HS-27A (cell line): ENCODE results near the gene CLIP2.
"Not testable (repeated sequence)": the region's sequence is repeated elsewhere in the genome, so short reads cannot be mapped to it uniquely, and the experiment has no call there.

Experiments used
- DNase-seq: peaks from one replicate; pipeline ENCODE4 v3.0.0-alpha.2; 2012; ENCODE audit warnings: low read depth, missing footprints

The CLIP2 gene

DNA sequence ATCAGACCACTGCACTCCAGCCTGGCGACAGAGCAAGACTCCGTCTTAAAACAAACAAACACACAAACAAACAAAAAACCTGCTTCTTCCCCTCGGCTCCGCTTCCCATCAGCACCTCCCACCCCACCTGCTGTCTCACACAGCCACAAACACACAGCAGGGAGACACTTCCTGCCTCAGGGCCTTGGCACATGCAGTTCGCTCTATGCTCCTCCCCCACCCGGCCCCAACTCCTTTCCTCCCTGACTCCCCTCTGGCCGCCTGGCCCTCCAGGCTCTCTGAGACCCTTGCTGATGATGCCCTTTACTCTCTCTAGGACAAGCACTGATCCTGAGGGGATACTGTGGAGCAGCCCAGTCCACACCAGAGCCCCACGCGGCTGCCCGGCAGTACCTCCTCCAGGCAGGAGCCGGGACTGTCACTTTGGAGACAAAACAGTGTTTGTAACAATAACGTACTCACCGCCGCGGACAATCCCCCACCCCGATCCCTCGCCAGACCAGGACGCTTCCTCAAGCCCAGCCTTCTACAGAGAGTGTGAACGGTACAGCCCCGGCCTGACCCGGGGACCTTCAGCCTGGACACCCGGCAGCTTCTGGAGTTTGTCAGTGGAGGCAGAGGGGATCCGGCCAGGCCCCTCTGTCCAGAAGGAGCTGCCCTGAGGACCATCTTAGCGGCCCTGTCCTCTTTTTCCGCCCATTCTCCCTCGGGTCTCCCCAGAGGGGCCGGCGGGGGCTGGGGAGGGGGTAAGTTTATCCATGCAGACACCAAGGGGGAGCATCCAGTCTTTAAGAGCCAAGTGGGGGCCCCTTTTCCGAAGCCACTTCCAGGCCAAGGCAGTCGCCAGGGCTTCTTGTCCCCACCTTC is 114.5 kb downstream of the CLIP2 start:
- no peak for DNase-seq

DNA sequence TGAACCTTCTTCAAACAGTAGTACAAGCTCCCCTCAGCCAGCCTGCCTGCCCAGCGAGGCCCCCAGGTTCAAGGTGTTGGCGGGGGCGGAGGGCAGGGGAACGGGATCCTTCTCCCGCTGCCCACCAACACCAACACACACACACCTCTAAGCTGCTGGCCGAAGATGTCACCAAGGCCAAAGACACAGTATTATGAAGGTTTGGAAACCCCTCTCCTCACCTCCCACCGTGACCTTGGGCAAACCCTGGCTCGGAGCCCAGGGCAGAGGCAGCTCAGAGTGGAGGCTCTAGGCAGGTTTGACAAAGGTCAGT is 115.1 kb downstream of the CLIP2 start:
- no peak for DNase-seq

DNA sequence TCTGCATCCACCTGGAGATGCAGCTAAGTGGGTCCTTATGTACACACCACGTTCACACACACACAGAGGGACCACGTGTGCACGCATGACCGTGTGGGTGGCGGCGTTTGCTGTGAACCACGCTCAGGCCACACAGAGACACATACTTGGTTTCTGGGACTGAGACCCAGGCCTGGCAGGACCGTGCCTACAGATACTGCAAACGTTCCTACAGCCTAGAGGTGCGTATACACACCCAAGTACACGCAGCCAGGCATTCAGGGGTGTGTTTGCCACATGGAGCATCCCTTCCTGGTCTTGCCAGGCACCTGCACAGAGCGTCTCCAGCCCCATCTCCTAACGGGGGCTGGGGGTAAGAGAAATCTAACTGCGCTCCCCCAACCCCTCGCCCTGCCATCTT is 115.5 kb downstream of the CLIP2 start:
- DNase-seq, result no peak

DNA sequence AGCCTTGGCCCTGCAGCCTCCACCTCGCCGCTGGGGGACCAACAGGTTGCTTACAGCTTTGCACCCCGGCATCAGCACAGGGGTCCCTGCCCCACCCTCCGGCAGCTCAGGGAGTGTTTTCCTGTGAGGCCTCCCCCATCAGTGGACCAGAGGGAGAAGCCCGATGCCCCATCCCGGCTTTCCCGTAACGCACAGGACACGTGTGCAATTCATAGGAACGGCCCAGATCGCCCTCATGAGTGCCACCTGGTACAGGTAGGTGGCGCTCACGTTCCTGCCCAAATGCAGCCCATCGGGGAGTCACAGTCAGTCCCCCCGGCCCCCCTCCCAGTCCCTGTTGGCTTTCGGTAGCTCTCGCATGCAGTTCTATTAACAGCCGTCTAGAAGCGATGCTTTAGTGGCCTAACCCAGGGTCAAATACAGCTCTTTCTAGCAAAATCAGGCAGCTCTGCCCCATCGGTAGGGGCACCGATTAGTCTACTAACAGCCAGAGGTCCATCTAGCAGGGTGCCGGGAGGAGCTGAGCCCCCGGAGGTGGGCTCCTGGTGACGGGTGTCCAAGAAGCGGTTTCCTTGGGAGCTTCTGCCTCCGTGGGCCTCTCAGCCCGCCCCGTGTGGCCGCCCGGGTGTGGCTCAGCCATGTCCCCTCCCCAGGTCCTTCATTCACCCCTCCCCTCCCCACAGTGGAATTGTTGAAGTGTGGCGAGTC is 116.1 kb downstream of the CLIP2 start:
- no peak for DNase-seq

DNA sequence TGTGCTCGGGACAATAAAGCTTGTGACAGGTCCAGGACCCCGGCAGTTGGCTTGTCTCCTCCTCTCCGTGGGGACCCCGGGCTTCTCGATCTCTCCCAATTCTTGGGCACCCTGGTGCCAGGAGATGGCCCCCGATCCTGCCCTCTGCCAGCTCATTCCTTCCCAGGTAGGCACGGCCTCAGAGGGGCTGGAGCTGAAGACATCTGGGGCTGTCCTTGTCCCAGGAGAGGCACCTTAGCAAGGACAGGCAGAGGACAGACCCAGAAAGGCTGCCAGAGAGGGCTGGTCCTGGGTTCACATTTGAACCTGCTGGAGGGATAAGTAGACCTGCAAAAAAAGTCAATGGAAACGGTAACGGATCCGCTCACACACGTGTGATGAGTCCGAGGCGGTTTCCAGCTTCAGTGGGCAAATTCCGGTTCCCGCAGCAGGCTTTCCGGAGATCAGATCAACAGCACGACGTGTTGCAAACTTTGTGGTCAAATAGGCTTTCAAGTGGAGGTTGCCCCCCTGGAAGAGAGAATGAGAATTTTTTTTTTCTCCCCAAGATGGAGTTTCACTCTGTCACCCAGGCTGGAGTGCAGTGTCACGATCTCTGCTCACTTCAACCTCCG is 116.8 kb downstream of the CLIP2 start:
- no peak for DNase-seq

DNA sequence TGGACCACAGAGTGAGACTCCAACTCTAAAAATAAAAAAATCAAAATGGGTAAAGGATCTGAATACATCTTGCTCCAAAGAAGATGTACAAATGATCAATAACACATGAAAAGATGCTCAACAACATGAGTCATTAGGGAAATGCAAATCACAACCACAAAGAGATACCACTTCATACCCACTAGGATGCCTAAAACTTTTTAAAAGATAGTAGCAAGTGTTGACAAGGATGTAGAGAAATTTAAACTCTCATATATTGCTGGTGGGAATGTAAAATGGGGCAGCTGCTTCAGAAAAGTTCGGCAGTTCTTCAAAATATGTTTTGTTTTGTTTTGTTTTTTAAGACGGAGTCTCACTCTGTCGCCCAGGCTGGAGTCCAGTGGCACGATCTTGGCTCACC is 118.8 kb downstream of the CLIP2 start:
- no peak for DNase-seq

DNA sequence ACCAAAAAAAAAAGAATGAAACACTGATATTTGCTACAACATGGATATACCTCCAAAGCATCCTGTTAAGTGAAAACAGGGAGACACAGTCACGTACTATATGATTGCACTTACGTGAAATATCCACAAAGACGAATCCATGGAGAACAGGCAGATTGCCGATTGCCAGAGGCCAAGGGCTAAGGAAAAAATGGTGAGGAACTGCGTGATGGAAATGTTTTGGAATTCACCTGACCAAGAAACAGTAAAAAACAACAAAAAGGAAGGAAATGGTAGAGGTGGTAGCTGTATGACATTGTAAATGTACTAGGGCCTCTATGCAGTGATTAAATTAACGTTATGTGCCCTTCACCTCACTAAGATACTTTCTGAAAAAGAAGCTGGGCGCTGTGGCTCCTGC is 120.4 kb downstream of the CLIP2 start:
- DNase-seq, result no peak

DNA sequence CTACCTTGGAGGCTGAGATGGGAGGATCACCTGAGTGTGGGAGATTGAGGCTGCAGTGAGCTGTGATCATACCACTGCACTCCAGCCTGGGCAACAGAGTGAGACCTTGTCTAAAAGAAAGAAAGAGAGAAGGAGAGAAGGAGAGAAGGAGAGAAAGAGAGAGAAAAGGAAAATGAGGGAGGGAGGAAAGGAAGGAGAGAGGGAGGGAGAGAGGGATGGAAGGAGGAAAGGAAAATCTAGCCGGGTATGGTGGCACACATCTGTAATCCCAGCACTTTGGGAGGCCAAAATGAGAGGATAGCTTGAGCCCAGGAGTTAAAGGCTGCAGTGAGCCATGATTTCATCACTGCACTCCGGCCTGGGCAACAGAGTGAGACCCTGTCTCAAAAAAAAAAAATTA is 121.6 kb downstream of the CLIP2 start:
- no peak for DNase-seq

DNA sequence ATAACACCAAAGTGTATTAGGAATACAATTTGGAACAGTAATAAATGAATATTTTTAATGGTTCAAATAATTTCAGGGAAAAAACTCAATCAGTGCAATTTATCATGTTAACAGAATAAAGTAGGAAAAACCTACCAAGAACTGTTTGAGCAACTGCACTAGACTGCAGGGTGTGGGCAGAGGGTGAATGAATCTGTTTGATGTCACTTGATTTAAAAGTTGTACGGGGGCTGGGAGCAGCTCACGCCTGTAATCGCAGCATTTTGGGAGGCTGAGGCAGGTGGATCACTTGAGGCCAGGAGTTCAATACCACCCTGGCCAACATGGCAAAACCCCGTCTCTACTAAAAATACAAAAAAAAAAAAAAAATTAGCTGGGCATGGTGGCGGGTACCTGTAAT is 122.4 kb downstream of the CLIP2 start:
- DNase-seq, result not testable (repeated sequence)

DNA sequence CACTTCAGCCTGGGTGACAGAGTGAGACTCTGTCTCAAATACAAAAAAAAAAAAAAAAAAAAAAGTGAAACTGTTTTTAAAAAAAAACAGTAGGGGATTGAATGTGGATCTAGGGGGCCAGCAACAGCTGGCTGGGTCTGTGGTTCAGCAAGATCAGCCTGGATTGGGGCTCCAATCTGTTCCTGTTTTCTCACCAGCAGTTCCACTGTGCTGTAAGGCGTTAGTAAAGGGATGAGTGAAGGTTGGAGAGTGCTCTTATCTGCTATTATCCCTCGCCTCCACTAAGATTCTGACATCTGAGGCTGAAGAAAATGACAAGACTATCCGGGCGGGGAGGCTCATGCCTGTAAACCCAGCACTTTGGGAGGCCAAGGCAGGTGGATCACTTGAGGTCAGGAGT is 122.8 kb downstream of the CLIP2 start:
- DNase-seq, result no peak

DNA sequence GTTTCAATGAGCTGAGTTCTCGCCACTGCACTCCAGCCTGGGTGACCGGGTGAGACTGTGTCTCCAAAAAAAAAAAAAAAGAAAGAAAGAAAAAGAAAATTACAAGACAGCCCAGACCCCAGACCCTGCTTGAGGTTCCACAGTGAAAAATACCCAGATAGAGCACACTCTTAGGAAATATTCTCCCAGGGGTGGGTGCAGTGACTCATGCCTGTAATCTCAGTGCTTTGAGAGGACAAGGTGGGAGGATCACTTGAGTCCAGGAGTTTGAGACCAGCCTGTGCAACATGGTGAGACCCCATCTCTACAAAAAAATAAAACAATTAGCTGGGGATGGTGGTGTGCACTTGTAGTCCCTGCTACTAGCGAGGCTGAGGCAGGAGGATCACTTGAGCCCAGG is 123.4 kb downstream of the CLIP2 start:
- no peak for DNase-seq

DNA sequence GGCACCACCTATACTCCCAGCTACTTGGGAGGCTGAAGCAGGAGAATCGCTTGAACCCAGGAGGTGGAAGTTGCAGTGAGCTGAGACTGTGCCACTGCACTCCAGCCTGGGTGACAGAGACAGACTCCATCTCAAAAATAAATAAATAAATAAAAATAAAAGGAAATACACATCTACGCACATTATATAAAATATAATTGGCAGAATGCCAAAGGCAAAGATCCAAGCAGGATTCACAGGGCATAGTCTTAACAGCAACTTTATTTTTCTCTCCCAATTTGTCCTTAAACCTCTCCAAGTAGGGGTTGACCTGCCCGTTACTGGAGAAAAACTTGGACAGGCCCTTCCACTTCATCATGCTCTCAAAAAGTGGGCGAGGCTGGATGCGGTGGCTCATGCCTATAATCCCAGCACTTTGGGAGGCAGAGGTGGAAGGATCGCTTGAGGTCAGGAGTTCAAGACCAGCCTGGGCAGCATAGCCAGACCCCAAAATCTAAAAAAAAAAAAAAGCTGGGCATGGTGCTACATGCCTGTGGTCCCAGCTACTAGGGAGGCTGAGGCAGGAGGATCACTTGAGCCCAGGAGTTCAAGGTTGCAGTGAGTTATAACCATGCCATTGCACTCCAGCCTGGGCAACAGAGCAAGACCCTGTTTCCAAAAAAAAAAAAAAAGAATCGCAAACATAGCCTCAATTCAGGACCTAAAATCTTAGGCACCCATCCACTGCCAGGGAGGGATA is 125.6 kb downstream of the CLIP2 start:
- not testable (repeated sequence) for DNase-seq

DNA sequence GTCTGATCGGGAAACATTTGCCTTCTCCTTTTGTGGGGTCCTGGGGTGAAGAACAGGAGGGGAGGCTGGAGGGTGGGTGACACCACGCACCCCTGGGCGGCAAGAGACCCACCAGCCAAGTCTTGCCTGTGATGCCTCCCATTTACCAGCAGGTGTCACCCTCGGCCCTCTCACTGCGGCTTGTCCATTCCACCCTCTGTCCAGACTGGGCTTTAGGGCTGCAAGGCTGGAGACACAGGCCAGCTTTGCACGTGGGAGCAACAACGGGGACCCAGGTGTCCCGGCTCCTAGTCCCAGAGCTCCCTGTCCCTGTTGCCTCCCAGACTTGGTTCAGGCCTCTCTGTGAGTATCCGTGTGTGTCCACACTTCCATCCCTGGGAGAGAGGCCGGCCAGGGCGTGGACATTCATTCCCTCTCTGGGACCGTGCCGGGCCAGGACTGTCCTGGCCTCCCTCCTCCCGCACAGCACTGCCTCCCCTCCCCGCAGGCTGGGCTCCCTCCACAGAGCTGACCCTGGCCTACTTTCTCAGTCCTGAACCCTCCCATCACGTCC is 128.3 kb downstream of the CLIP2 start:
- peak; percentile 35 for DNase-seq

DNA sequence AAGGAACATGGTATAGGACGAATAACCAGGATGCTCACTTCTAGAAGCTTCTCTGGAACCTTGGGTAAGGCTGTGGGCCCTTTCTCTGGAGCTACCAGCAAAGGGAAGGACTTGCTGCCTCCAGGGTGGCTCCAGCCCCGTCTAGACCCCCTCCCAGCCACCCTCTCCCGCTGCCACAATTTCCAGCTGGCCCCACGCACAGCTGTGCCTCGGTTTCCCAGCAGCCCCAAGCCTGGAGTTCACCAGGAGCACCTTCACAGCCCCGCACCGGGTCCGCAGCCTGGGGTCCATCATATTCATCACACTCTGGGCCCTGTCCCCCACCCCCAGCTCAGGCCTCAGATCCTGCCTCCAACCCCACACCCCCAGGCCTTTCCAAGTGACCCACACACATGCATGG is 128.9 kb downstream of the CLIP2 start:
- DNase-seq, result no peak

DNA sequence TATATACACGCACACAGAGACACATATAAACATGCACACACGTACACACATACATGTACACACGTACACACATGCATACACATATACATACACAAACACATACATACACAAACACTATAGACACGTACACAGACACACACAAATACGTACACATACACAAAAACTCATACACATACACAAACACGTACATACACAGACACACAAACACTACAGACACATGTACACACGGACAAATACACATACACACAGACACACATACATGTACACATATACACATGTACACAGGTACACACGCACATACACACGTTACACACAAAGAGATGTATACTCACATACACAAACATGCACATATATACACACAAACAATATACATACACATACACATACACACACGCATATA is 129.3 kb downstream of the CLIP2 start:
- DNase-seq, result no peak

DNA sequence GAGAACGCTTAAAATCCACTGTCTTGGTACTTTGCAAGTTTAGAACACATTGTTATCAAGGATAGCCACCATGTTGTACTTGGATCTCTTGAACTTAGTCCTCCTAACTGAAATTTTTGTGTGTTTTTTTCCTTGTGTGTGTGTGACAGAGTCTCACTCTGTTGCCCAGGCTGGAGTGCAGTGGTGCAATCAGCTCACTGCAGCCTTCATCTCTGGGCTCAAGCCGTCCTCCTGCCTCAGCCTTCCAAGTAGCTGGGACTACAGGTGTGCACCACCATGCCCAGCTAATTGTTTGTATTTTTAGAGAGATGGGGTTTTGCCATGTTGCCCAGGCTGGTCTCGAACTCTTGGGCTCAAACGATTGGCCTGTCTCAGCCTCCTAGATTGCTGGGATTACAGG is 130.0 kb downstream of the CLIP2 start:
- not testable (repeated sequence) for DNase-seq

DNA sequence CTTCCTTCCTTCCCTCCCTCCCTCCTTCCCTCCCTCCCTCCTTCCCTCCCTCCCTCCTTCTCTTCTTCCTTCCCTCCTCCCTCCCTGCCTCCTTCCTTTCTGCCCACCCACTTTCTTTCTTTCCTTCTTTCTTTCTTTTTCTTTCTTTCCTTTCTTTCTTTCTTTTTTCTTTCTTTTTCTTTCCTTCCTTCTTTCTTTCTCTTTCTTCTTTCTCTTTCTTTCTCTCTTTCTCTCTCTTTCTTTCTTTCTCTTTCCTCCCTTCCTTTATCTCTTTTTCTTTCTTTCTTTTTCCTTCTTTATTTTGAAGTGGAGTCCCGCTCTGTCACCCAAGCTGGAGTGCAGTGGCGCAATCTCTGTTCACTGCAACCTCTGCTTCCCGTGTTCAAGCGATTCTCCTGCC is 130.8 kb downstream of the CLIP2 start:
- DNase-seq, result no peak

DNA sequence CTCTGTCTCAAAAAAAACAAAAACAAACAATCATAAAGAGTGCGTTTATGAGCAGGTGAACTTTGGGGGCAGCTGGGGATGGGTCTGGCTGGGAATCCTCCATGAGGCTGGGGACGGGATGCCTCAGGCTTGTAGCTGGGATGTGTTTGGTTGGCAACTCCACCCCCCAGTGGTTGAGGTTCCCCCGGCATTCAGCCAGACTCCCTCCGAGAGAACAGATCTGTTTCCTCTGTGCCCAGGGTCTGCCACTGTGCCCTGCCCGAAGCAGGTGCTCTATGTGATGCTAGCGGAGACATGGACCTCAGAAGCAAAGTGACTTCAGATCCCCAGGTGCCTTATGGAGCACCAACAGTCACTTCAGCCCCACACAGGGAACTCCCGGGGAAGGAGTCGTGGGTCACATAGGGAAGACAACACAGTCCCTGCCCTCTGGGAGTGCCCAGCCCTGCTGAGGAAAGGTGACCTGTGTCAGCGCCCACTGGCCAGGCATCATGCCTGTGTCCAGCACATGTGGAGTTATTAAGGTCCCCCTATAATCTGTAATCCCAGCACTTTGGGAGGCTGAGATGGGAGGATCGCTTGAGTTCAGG is 135.2 kb downstream of the CLIP2 start:
- no peak for DNase-seq

DNA sequence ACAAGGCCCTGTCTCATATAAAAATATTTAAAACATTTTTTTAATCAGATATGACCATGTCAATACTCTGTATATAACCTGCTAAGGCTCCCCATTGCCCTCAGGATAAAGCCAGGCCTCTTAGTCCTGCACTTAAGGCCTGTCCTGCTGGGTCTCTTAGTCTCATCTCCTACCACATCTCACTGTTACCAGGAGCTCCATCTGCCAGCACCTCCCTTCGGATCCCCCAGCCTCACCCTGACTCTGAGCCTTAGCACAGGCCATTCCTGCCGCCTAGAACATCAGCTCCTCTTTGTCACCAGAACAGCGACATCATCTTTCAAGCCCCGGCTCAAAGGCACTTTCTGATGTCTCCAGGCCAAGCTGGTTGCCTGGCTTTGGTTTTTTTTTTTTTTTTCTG is 138.8 kb downstream of the CLIP2 start:
- DNase-seq, result no peak

DNA sequence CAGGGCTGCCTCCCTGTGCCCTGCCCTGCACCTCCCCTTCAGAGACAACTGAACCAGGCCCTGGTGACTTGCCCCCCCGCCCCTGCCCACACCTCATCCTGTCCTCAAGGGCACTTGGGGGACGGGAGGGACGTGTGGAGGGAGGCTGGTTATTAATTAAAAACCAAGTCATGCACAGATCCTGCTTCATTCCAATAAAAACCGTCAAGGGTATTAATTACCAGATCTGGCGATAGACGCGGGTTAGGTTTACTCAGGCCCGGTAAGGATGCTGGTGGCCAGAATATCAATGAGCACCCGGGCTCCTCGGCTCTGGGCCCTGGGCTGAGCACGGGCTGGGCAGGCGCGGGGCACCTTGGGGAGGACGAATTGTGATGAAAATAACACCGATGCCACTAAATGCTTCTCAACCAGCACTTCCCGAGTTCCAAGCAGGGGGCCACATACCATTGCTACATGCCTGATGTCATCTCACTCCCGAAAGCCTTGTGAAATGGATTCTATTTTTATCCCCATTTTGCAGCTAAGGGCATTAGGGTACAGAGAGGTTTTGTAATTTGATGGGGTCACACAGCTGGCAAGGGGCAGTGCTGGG is 140.0 kb downstream of the CLIP2 start:
- DNase-seq, result no peak

DNA sequence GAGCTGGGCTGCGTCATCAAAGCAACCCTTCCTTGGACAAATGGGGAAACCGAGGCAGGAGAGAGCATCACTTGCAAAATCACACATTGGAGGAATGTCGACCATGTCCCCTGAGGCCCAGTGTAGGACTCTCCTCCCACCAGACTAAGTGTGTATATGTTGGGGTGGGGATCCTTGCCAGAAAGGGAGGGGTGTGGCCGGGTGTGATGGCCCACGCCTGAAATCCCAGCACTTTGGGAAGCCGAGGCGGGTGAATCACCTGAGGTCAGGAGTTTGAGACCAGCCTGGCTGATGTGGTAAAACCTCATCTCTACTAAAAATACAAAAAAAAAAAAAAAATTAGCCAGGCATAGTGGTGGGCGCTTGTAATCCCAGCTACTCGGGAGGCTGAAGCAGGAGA is 141.2 kb downstream of the CLIP2 start:
- DNase-seq, result not testable (repeated sequence)
